HCT116 (cell line): ENCODE results near the gene GRAMD2A. TPM values are rescaled to one million over a fixed set of nuclear protein-coding genes. Genes with fewer than 3 reads are reported as not detected.

Experiments
- ATAC-seq: fragments of 200-7000 bp; cut with Tn5 transposase; 2 replicates; pipeline ENCODE4 v1.9.1; 2020; ENCODE audit warnings: mild to moderate bottlenecking, moderate library complexity
- BruUV-seq: library from RNA; stranded (reverse); fragments of 400-500 nt; replicated peaks from 2 replicates; lab custom pipeline; 2021; lab: Mats Ljungman, UMichigan
- CTCF ChIA-PET: fragments of 300-600 bp; sonication (Branson Sonifier 250); formaldehyde crosslinking; loops from one replicate; lab custom pipeline; 2021; ENCODE audit warnings: antibody characterized with exemption; lab: Charles Lee
- POLR2A ChIA-PET: fragments of 300-600, 350-600 bp; sonication (Branson Sonifier 250); formaldehyde crosslinking; loops from one replicate; lab custom pipeline; 2021; ENCODE audit warnings: antibody characterized with exemption; lab: Charles Lee
- RAD21 ChIA-PET, 2 experiments: fragments of 300-600 bp; sonication (Branson Sonifier 250); formaldehyde crosslinking; loops; one replicate each; lab custom pipeline; 2023; ENCODE audit warnings: low total read pairs in 2 of 2; ENCODE audit not compliant: uncharacterized antibody in 2 of 2, unreplicated experiment in 2 of 2, low non-redundant PET in 1 of 2; lab: Charles Lee
- DNase-seq: peaks from one replicate; pipeline ENCODE4 v3.0.0-alpha.2; 2010; ENCODE audit warnings: low read depth, low spot score
- H2AFZ ChIP-seq: fragments of 200-600 bp; shearing (Covaris generic), sonication (generic); 2 replicates; pipeline ENCODE4 v1.6.1; 2017; ENCODE audit warnings: low read depth, mixed run types, mixed read lengths, antibody characterized with exemption, low read length; ENCODE audit not compliant: poor library complexity, severe bottlenecking
- H3K27ac ChIP-seq: 2 replicates; pipeline ENCODE4 v1.5.1; 2012; ENCODE audit warnings: low read depth, low read length
- H3K27me3 ChIP-seq: fragments of 200-600 bp; sonication (generic); 2 replicates; pipeline ENCODE4 v1.6.1; 2016; ENCODE audit warnings: mixed run types, low read length, mixed read lengths; ENCODE audit not compliant: insufficient read depth
- H3K36me3 ChIP-seq, 2 experiments: fragments of 200-500 bp in 1 of 2; fragments of 200-600 bp in 1 of 2; sonication (Bioruptor generic) in 1 of 2; sonication (generic) in 1 of 2; 2 replicates each; pipeline versions ENCODE4 v1.5.1 to v1.6.1; 2014 to 2016; ENCODE audit warnings: low read length in 2 of 2, inconsistent platforms in 1 of 2, mixed read lengths in 1 of 2, mixed run types in 1 of 2; ENCODE audit not compliant: insufficient read depth in 2 of 2, control insufficient read depth in 1 of 2
- H3K4me1 ChIP-seq, 2 experiments: fragments of 200-600 bp in 1 of 2; sonication (generic) in 1 of 2; 2 replicates each; pipeline versions ENCODE4 v1.5.1 to v1.6.1; 2012 to 2017; ENCODE audit warnings: low read length in 2 of 2, inconsistent platforms in 1 of 2, mild to moderate bottlenecking in 1 of 2, mixed read lengths in 1 of 2, mixed run types in 1 of 2, moderate library complexity in 1 of 2; ENCODE audit not compliant: insufficient read depth in 2 of 2, control insufficient read depth in 1 of 2
- H3K4me2 ChIP-seq: fragments of 200-600 bp; sonication (generic); 2 replicates; pipeline ENCODE4 v1.6.1; 2017; ENCODE audit warnings: mixed run types, low read length, mixed read lengths
- H3K4me3 ChIP-seq, 2 experiments: fragments of 200-600 bp in 1 of 2; sonication (generic) in 1 of 2; replicated peaks in 1 of 2; 2 replicates each; pipeline ENCODE4 v1.5.1; 2011 to 2016; ENCODE audit warnings: low read length in 2 of 2, control low read depth in 1 of 2, low read depth in 1 of 2, mild to moderate bottlenecking in 1 of 2, mixed read lengths in 1 of 2, mixed run types in 1 of 2
- H3K79me2 ChIP-seq: fragments of 200-600 bp; sonication (generic); 2 replicates; pipeline ENCODE4 v1.6.1; 2017; ENCODE audit warnings: mild to moderate bottlenecking, mixed run types, low read length, moderate library complexity, mixed read lengths; ENCODE audit not compliant: insufficient read depth
- H3K9ac ChIP-seq: fragments of 200-600 bp; sonication (generic); 2 replicates; pipeline ENCODE4 v1.6.1; 2016; ENCODE audit warnings: low read length, mixed read lengths
- H3K9me2 ChIP-seq: fragments of 200-600 bp; sonication (generic), shearing (Covaris generic); 2 replicates; pipeline ENCODE4 v1.6.1; 2017; ENCODE audit warnings: mixed run types, mild to moderate bottlenecking, moderate library complexity; ENCODE audit not compliant: insufficient read depth
- H3K9me3 ChIP-seq, 2 experiments: fragments of 200-500 bp in 1 of 2; fragments of 200-600 bp in 1 of 2; sonication (Bioruptor generic) in 1 of 2; sonication (generic) in 1 of 2; 2 replicates each; pipeline ENCODE4 v1.6.1; 2014 to 2017; ENCODE audit warnings: low read length in 2 of 2, mixed read lengths in 2 of 2, inconsistent platforms in 1 of 2, low read depth in 1 of 2, mild to moderate bottlenecking in 1 of 2, mixed run types in 1 of 2, moderate library complexity in 1 of 2; ENCODE audit not compliant: control insufficient read depth in 1 of 2, insufficient read depth in 1 of 2
- H4K20me1 ChIP-seq: fragments of 200-600 bp; sonication (generic), shearing (Covaris generic); 2 replicates; pipeline ENCODE4 v1.6.1; 2017; ENCODE audit warnings: mixed run types, mild to moderate bottlenecking, moderate library complexity; ENCODE audit not compliant: insufficient read depth
- CBX3 ChIP-seq: IDR thresholded peaks from 2 replicates; pipeline ENCODE4 v1.6.1; 2012; ENCODE audit warnings: low read depth
- CEBPB ChIP-seq: IDR thresholded peaks from 2 replicates; pipeline ENCODE4 v1.6.1; 2012; ENCODE audit warnings: low read depth
- EGR1 ChIP-seq: IDR thresholded peaks from 2 replicates; pipeline ENCODE4 v1.6.1; 2012; ENCODE audit warnings: low read depth
- ELF1 ChIP-seq: IDR thresholded peaks from 2 replicates; pipeline ENCODE4 v1.6.1; 2012; ENCODE audit warnings: low read depth, borderline replicate concordance
- EZH2 ChIP-seq: fragments of 200-600 bp; sonication (generic); IDR thresholded peaks from 2 replicates; pipeline ENCODE4 v1.6.1; 2017; ENCODE audit warnings: antibody characterized with exemption, mixed run types
- FOSL1 ChIP-seq: IDR thresholded peaks from 2 replicates; pipeline ENCODE4 v1.6.1; 2012; ENCODE audit warnings: low read depth
- POLR2A ChIP-seq: IDR thresholded peaks from 2 replicates; pipeline ENCODE4 v1.7.0; 2011; ENCODE audit warnings: borderline replicate concordance; ENCODE audit not compliant: insufficient read depth, insufficient read length; ENCODE audit errors: extremely low read depth
- POLR2AphosphoS5 ChIP-seq: IDR thresholded peaks from 2 replicates; pipeline ENCODE4 v1.6.1; 2011; ENCODE audit warnings: mild to moderate bottlenecking, low read depth, low read length, moderate library complexity
- RAD21 ChIP-seq: IDR thresholded peaks from 2 replicates; pipeline ENCODE4 v1.6.1; 2012; ENCODE audit warnings: low read depth, mild to moderate bottlenecking
- SIN3A ChIP-seq: IDR thresholded peaks from 2 replicates; pipeline ENCODE4 v1.6.1; 2012; ENCODE audit warnings: low read depth
- SP1 ChIP-seq: IDR thresholded peaks from 2 replicates; pipeline ENCODE4 v1.6.1; 2012; ENCODE audit warnings: low read depth
- SRF ChIP-seq: IDR thresholded peaks from 2 replicates; pipeline ENCODE4 v1.6.1; 2012; ENCODE audit warnings: low read depth
- TCF7L2 ChIP-seq: IDR thresholded peaks from 2 replicates; pipeline ENCODE4 v1.7.0; 2011; ENCODE audit warnings: borderline replicate concordance, inconsistent platforms; ENCODE audit not compliant: insufficient read depth, insufficient read length; ENCODE audit errors: extremely low read depth
- YY1 ChIP-seq: IDR thresholded peaks from 2 replicates; pipeline ENCODE4 v1.6.1; 2011; ENCODE audit warnings: low read length, low read depth, moderate library complexity, mild to moderate bottlenecking; ENCODE audit not compliant: insufficient replicate concordance; ENCODE audit errors: extremely low read depth
- ZFX ChIP-seq: fragments of 450-650 bp; IDR thresholded peaks from 2 replicates; pipeline ENCODE4 v1.6.1; 2017
- intact Hi-C: fragments of 100-400 bp; cut with micrococcal nuclease; formaldehyde crosslinking; loops from 2 replicates; pipeline ENCODE4 v1.10.0; 2022
- total RNA-seq: library from RNA; stranded (reverse); gene quantifications from one replicate; pipeline ENCODE4 v1.2.1, GENCODE V29; 2021; ENCODE audit not compliant: unreplicated experiment
- TF ChIP-seq, protein P1 (sequence below): IDR thresholded peaks from 2 replicates; pipeline ENCODE4 v1.6.1; 2012

GRAMD2A gene
- total RNA-seq, 1 experiment from 2014 or later, result 8.0 TPM

DNA sequence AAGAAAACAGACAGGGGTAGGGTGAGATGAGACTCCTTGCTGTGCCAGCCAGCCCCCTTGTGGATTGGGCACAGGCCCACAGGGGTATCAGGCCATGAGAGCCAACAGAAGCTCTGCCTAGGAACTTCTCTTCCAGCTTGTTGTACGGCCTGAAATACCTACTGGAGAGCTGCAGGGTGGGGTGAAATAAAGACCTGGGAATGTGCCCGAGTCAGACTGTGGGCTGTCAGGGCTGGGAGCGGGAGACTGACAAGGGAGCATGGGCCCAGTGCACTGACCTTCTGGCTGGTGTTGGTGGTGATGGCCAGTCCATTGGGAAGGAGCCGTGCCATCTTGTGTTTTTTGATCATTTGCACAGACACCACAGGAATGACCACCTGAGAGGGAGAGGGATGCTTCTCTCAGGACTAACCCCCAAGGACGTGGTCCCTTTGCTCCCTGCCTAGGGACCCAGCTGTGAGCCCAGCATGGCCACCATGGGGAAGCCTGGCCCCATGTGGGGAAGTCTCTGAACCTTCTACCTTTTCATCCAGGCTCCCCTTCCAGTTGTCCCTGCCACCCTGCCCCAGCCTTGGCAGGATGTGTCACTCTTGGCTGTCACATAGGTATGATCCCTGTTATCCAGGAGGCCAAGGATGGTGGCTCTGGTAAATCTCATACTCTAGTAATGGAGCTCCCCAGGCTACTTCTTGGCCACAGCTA lies 30.7 kb downstream of the GRAMD2A start (continued):
- no peak for TF ChIP-seq EZH2
- TF ChIP-seq, protein P1, sequence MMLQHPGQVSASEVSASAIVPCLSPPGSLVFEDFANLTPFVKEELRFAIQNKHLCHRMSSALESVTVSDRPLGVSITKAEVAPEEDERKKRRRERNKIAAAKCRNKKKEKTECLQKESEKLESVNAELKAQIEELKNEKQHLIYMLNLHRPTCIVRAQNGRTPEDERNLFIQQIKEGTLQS, result no peak
- TF ChIP-seq CBX3, result no peak
- TF ChIP-seq CEBPB, result no peak
- no peak for TF ChIP-seq RAD21
- no peak for TF ChIP-seq SIN3A
- TF ChIP-seq SP1, result no peak
- TF ChIP-seq YY1, result no peak
- TF ChIP-seq FOSL1, result no peak
- TF ChIP-seq ELF1, result no peak
- no peak for TF ChIP-seq ZFX

DNA sequence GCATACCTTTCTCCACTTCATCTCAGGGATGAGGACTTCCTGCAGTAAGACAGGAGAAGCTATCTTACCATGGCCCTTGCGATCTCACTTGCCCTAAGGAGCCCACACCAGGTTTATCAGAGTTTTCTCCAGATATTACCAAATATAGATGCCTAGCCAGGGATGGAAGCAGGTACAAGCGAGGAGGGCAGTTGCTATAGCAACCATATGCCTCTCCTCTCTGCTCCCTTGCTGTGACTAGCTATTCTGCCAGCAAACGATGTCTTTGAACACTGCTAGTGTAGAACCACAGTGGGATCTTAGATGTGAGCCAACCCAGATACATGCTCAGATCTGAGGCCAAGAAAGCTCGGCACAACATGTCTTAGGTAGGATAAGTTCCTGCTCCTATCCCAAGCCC lies 33.9 kb downstream of the GRAMD2A start:
- no peak for TF ChIP-seq EGR1
- TF ChIP-seq CEBPB, result no peak
- TF ChIP-seq SP1, result no peak
- no peak for TF ChIP-seq FOSL1
- TF ChIP-seq POLR2A, result no peak
- TF ChIP-seq POLR2AphosphoS5, result no peak
- TF ChIP-seq EZH2, result no peak
- TF ChIP-seq YY1, result no peak
- no peak for TF ChIP-seq TCF7L2
- no peak for TF ChIP-seq SRF
- TF ChIP-seq, protein P1, result no peak
- no peaks in the 10 kb centered on the region for H3K27me3 ChIP-seq
- ATAC-seq, result no peak
- H3K27ac ChIP-seq, result no peak overlapping the region
- ChIA-PET POLR2A (no interaction called here), RAD21 (interaction anchor here in 1 of 2 experiments (0.6 kb wide), 1 partner anchor 420 kb away, joined by 4 read pairs; no protein-coding TSS in a partner anchor), CTCF (no interaction called here)
- intact Hi-C loops, result no loop called here
- no peak overlapping the region for H2AFZ ChIP-seq
- H3K9me2 ChIP-seq, result no peaks in the 10 kb centered on the region
- no TSS peak for BruUV-seq
- no peak overlapping the region for H3K4me3 ChIP-seq
- H3K9me3 ChIP-seq, result no peaks in the 10 kb centered on the region
- H3K4me1 ChIP-seq, result no peaks in the 10 kb centered on the region
- DNase-seq, result no peak
- no peaks in the 10 kb centered on the region for H3K79me2 ChIP-seq
- no peak overlapping the region for H3K4me2 ChIP-seq
- H4K20me1 ChIP-seq, result no peaks in the 10 kb centered on the region
- no peak overlapping the region for H3K9ac ChIP-seq
- no peaks in the 10 kb centered on the region for H3K36me3 ChIP-seq
